ENCODE measurements around the gene SCN10A.

Gene SCN10A

GRCh38 chr3:38827791-38828190, 11.8 kb upstream of the SCN10A start:
- Histone ChIP-seq H2BK5ac (ENCODE audit: low read depth, low read length, poor library complexity, severe bottlenecking) (no peak overlapping the region), H3K4me3 (ENCODE audit: insufficient read depth in 1 of 2, low read depth in 1 of 2, low read length in 2 of 2) (no peak overlapping the region), H3K23ac (ENCODE audit: low read length in 2 of 2) (no peak overlapping the region), H3K79me1 (replicated peaks; ENCODE audit: low read length, poor library complexity, severe bottlenecking) (no peaks in the 10 kb centered on the region), H2AK5ac (ENCODE audit: low read length, severe bottlenecking) (no peak overlapping the region), H3K4ac (ENCODE audit: low read depth in 1 of 2, low read length in 2 of 2) (no peak overlapping the region), H3K4me1 (ENCODE audit: control insufficient read depth, insufficient read depth, low read depth, low read length) (peaks cover 14% of the 10 kb centered on the region), H3K4me2 (ENCODE audit: low read length, poor library complexity, severe bottlenecking) (no peak overlapping the region), H3K14ac (ENCODE audit: low read length in 2 of 2) (no peak overlapping the region), H3K27ac (ENCODE audit: low read length, poor library complexity, severe bottlenecking) (no peak overlapping the region), H3K27me3 (ENCODE audit: control insufficient read depth in 1 of 2, insufficient read depth in 1 of 2, low read length in 2 of 2) (peaks cover 0 to 15% of the 10 kb centered on the region in 2 experiments), H3K18ac (ENCODE audit: low read depth in 1 of 2, low read length in 2 of 2) (no peak overlapping the region), H3K9me3 (ENCODE audit: control insufficient read depth, low read length) (no peaks in the 10 kb centered on the region), H4K91ac (ENCODE audit: low read length) (no peak overlapping the region), H2BK12ac (ENCODE audit: low read length in 2 of 2) (no peak overlapping the region), H2BK15ac (ENCODE audit: low read depth, poor library complexity, severe bottlenecking) (no peak overlapping the region), H2BK120ac (ENCODE audit: low read depth, low read length) (no peak overlapping the region), H3K9ac (ENCODE audit: low read length) (no peak overlapping the region), H4K8ac (ENCODE audit: low read length) (no peak overlapping the region), H3K36me3 (ENCODE audit: control insufficient read depth in 1 of 2, insufficient read depth in 2 of 2, low read depth in 1 of 2, low read length in 2 of 2) (no peaks in the 10 kb centered on the region), H2AFZ (ENCODE audit: low read depth, low read length) (no peak overlapping the region)
- no peak for DNase-seq

- Histone ChIP-seq H3K4me3 (ENCODE audit: insufficient read depth in 1 of 2, low read depth in 1 of 2, low read length in 2 of 2) (no peak overlapping the region), H3K79me1 (replicated peaks; ENCODE audit: low read length, poor library complexity, severe bottlenecking) (no peaks in the 10 kb centered on the region), H3K18ac (ENCODE audit: low read depth in 1 of 2, low read length in 2 of 2) (no peak overlapping the region), H3K27me3 (ENCODE audit: control insufficient read depth in 1 of 2, insufficient read depth in 1 of 2, low read length in 2 of 2) (peaks cover 7 to 28% of the 10 kb centered on the region in 2 experiments), H3K36me3 (ENCODE audit: control insufficient read depth in 1 of 2, insufficient read depth in 2 of 2, low read depth in 1 of 2, low read length in 2 of 2) (no peaks in the 10 kb centered on the region), H3K9ac (ENCODE audit: low read length) (no peak overlapping the region), H4K8ac (ENCODE audit: low read length) (no peak overlapping the region), H2AFZ (ENCODE audit: low read depth, low read length) (no peak overlapping the region), H2BK120ac (ENCODE audit: low read depth, low read length) (no peak overlapping the region), H3K4ac (ENCODE audit: low read depth in 1 of 2, low read length in 2 of 2) (no peak overlapping the region), H2BK15ac (ENCODE audit: low read depth, poor library complexity, severe bottlenecking) (no peak overlapping the region), H2AK5ac (ENCODE audit: low read length, severe bottlenecking) (no peak overlapping the region), H3K14ac (ENCODE audit: low read length in 2 of 2) (no peak overlapping the region), H3K9me3 (ENCODE audit: control insufficient read depth, low read length) (no peaks in the 10 kb centered on the region), H2BK5ac (ENCODE audit: low read depth, low read length, poor library complexity, severe bottlenecking) (no peak overlapping the region), H3K4me1 (ENCODE audit: control insufficient read depth, insufficient read depth, low read depth, low read length) (peaks cover 14% of the 10 kb centered on the region), H2BK12ac (ENCODE audit: low read length in 2 of 2) (no peak overlapping the region), H4K91ac (ENCODE audit: low read length) (no peak overlapping the region), H3K4me2 (ENCODE audit: low read length, poor library complexity, severe bottlenecking) (no peak overlapping the region), H3K27ac (ENCODE audit: low read length, poor library complexity, severe bottlenecking) (no peak overlapping the region), H3K23ac (ENCODE audit: low read length in 2 of 2) (no peak overlapping the region)
- 80% methylated on average over 2 of the region's 2 CpGs for WGBS
- no peak for DNase-seq
Observed at GRCh38 chr3:38826001-38826400, 10.0 kb upstream of the SCN10A start.

DNA sequence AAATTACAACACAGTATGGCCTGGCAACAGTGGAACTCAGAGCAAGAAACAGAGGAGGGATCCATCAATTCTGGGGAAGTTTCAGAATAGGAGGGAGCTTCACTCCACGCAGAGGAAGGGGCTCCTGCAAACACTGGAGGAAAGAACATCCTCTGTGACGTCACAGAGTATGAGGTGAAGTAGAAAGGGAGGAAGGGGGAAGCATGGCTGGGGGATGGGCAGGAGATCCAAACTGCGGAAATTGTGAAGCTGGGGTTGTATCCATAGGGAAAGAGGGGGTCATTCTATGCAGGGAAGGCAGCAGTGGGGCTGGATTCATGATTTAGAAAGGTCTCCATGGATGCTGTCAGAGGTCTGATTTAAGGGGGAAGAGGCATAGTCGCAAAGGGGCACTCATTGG, 8.3 kb upstream of the SCN10A start:
- H3K4me3 ChIP-seq (ENCODE audit: insufficient read depth in 1 of 2, low read depth in 1 of 2, low read length in 2 of 2): no peak overlapping the region
- H3K79me1 ChIP-seq (replicated peaks; ENCODE audit: low read length, poor library complexity, severe bottlenecking): no peaks in the 10 kb centered on the region
- no peak overlapping the region for H2AK5ac ChIP-seq (ENCODE audit: low read length, severe bottlenecking)
- no peak overlapping the region for H3K27ac ChIP-seq (ENCODE audit: low read length, poor library complexity, severe bottlenecking)
- H3K4me1 ChIP-seq (ENCODE audit: control insufficient read depth, insufficient read depth, low read depth, low read length): peaks cover 10% of the 10 kb centered on the region
- H2BK12ac ChIP-seq (ENCODE audit: low read length in 2 of 2): no peak overlapping the region
- H3K27me3 ChIP-seq (ENCODE audit: control insufficient read depth in 1 of 2, insufficient read depth in 1 of 2, low read length in 2 of 2): peaks cover 7 to 28% of the 10 kb centered on the region in 2 experiments
- no peak overlapping the region for H4K91ac ChIP-seq (ENCODE audit: low read length)
- no peak overlapping the region for H2AFZ ChIP-seq (ENCODE audit: low read depth, low read length)
- no peak overlapping the region for H2BK5ac ChIP-seq (ENCODE audit: low read depth, low read length, poor library complexity, severe bottlenecking)
- no peak overlapping the region for H3K4ac ChIP-seq (ENCODE audit: low read depth in 1 of 2, low read length in 2 of 2)
- no peaks in the 10 kb centered on the region for H3K36me3 ChIP-seq (ENCODE audit: control insufficient read depth in 1 of 2, insufficient read depth in 2 of 2, low read depth in 1 of 2, low read length in 2 of 2)
- no peak overlapping the region for H3K23ac ChIP-seq (ENCODE audit: low read length in 2 of 2)
- H3K18ac ChIP-seq (ENCODE audit: low read depth in 1 of 2, low read length in 2 of 2): no peak overlapping the region
- no peak for DNase-seq
- H3K4me2 ChIP-seq (ENCODE audit: low read length, poor library complexity, severe bottlenecking): no peak overlapping the region
- no peak overlapping the region for H3K14ac ChIP-seq (ENCODE audit: low read length in 2 of 2)
- no peak overlapping the region for H2BK15ac ChIP-seq (ENCODE audit: low read depth, poor library complexity, severe bottlenecking)
- H3K9me3 ChIP-seq (ENCODE audit: control insufficient read depth, low read length): no peaks in the 10 kb centered on the region
- no peak overlapping the region for H3K9ac ChIP-seq (ENCODE audit: low read length)
- WGBS: 79% methylated on average over 4 of the region's 4 CpGs
- H2BK120ac ChIP-seq (ENCODE audit: low read depth, low read length): no peak overlapping the region
- no peak overlapping the region for H4K8ac ChIP-seq (ENCODE audit: low read length)

DNA sequence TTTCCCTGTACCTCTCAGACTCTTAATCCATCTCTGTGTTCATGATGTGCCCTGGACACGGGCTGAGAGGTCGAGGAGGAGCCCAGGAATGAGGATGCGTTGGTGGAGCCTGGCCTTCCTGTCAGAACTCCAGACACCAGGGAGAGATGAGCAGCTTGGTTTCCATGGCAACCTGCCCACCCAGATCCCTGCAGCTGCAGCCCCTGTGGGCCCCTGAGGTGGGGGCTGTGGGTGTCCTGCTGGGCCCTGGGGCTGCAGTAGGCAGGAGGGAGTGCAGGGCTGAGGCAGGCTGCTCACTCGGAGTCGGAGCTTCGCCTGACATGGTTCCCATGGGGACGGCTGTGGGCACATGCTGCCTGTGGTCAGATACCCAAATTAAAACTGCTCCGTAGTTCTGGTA, 7.7 kb upstream of the SCN10A start:
- no peak overlapping the region for H3K23ac ChIP-seq (ENCODE audit: low read length in 2 of 2)
- H2AK5ac ChIP-seq (ENCODE audit: low read length, severe bottlenecking): no peak overlapping the region
- no peak overlapping the region for H2BK12ac ChIP-seq (ENCODE audit: low read length in 2 of 2)
- H3K4me2 ChIP-seq (ENCODE audit: low read length, poor library complexity, severe bottlenecking): no peak overlapping the region
- no peak overlapping the region for H2AFZ ChIP-seq (ENCODE audit: low read depth, low read length)
- peaks cover 6% of the 10 kb centered on the region for H3K4me1 ChIP-seq (ENCODE audit: control insufficient read depth, insufficient read depth, low read depth, low read length)
- H3K4ac ChIP-seq (ENCODE audit: low read depth in 1 of 2, low read length in 2 of 2): no peak overlapping the region
- no peaks in the 10 kb centered on the region for H3K9me3 ChIP-seq (ENCODE audit: control insufficient read depth, low read length)
- H2BK120ac ChIP-seq (ENCODE audit: low read depth, low read length): no peak overlapping the region
- no peak overlapping the region for H2BK15ac ChIP-seq (ENCODE audit: low read depth, poor library complexity, severe bottlenecking)
- no peak overlapping the region for H2BK5ac ChIP-seq (ENCODE audit: low read depth, low read length, poor library complexity, severe bottlenecking)
- H4K91ac ChIP-seq (ENCODE audit: low read length): no peak overlapping the region
- no peak for DNase-seq
- no peak overlapping the region for H4K8ac ChIP-seq (ENCODE audit: low read length)
- H3K14ac ChIP-seq (ENCODE audit: low read length in 2 of 2): no peak overlapping the region
- H3K18ac ChIP-seq (ENCODE audit: low read depth in 1 of 2, low read length in 2 of 2): no peak overlapping the region
- H3K36me3 ChIP-seq (ENCODE audit: control insufficient read depth in 1 of 2, insufficient read depth in 2 of 2, low read depth in 1 of 2, low read length in 2 of 2): no peaks in the 10 kb centered on the region
- no peak overlapping the region for H3K9ac ChIP-seq (ENCODE audit: low read length)
- H3K79me1 ChIP-seq (replicated peaks; ENCODE audit: low read length, poor library complexity, severe bottlenecking): no peaks in the 10 kb centered on the region
- WGBS: 68% methylated on average over 8 of the region's 8 CpGs
- peaks cover 7 to 29% of the 10 kb centered on the region in 2 experiments for H3K27me3 ChIP-seq (ENCODE audit: control insufficient read depth in 1 of 2, insufficient read depth in 1 of 2, low read length in 2 of 2)
- H3K4me3 ChIP-seq (ENCODE audit: insufficient read depth in 1 of 2, low read depth in 1 of 2, low read length in 2 of 2): no peak overlapping the region
- H3K27ac ChIP-seq (ENCODE audit: low read length, poor library complexity, severe bottlenecking): no peak overlapping the region
